HG02642 (cell line): ENCODE data around the gene EML6.

Source experiments
- ATAC-seq: cut with Tn5 transposase; IDR thresholded peaks from one replicate; pipeline ENCODE4 v1.9.1; 2021; ENCODE audit warnings: mild to moderate bottlenecking; ENCODE audit not compliant: unreplicated experiment, poor library complexity

EML6 gene

DNA sequence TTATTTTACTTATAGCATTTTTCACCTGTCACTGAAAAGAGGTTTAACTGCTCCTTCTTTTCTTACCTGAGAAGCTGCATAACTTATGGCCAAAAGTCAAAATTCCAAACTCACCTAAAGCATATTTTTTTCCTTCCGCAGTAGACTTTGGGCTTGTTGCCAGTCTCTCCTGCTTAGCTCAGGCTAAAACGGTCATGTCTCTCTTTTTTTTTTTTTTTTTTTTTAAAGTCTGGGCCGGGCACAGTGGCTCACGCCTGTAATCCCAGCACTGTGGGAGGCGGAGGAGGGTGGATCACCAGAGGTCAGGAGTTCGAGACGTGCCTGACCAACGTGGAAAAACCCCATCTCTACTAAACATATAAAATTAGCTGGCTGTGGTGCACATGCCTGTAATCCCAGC is 213.3 kb downstream of the EML6 start:
- ATAC-seq: no peak

- ATAC-seq: no peak
Observed at GRCh38 chr2:54939446-54940118, 216.1 kb downstream of the EML6 start.

GRCh38 chr2:54940723-54941122 is 217.3 kb downstream of the EML6 start:
- ATAC-seq: no peak

GRCh38 chr2:54941248-54941984 is 218.0 kb downstream of the EML6 start:
- ATAC-seq: no peak

- ATAC-seq: no peak
Observed at GRCh38 chr2:54942373-54942772, 218.9 kb downstream of the EML6 start.

- ATAC-seq: no peak
Observed at GRCh38 chr2:54944724-54945326, 221.4 kb downstream of the EML6 start.

DNA sequence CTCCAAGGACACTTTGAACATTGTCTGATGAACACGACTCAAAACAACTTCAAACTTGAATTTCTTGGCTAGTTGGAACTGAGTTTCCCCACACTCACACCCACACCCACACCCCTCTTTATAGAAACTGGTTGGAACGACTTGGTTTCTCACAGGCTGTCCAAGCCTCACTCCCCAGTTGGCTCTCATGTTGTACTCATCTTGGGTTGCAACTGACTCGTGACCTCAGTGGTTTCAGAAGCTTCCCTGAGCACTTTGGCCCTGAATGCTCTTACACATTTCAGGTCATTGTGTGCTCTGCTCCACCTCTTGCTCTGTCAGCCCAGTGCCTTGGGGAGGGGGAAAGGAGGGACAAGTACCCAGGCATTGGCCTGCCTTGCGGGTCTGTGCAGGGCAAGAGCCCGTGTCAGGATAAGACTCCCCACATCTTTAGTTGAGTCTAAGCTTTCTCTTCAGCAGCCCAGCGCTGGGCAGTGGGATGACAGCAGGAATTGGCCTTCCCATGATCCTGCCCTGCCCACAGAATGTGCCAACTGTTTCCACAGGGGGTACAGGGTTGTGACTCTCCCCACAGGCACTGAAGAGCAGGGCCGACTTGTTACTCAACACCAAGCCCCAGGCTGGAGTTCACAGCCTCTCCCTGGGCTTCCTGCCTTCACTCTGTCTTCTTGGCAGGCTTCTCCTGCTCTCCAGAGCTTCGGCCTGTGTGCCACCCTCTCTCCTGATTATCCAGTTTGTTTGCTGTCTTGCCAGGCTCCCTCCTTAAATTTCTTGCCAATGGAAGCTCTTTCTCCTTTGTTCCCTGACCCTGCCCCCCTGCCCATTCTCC is 222.1 kb downstream of the EML6 start:
- no peak for ATAC-seq

DNA sequence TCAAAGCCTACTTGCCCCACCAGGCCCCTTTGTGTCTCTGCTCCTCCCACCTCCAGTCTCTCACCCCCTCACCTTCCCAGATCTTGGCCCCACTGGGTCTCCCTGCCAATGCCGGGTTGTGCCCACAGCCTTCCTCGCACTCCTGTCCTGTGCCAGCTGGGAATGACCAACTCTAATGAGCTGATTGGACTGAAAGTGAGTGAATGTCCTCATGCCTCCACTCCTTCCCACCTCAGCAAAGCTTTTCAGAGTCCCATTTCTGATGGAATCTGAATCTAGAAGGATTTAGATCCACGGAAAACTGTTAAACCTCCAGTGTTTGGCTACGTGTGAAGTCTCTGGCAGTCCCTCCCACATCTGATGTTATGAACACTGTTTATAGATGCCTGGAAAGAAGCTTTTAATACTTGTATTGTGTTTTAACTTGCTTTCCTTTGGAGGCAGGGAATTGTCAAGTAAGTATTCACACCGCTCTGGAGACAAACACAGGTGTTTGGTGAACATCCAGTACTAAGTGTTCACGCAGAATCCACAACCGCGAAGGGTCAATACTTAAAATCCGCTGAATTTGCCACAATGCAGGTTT is 222.9 kb downstream of the EML6 start:
- ATAC-seq: no peak

GRCh38 chr2:54947136-54947535 is 223.7 kb downstream of the EML6 start:
- no peak for ATAC-seq

DNA sequence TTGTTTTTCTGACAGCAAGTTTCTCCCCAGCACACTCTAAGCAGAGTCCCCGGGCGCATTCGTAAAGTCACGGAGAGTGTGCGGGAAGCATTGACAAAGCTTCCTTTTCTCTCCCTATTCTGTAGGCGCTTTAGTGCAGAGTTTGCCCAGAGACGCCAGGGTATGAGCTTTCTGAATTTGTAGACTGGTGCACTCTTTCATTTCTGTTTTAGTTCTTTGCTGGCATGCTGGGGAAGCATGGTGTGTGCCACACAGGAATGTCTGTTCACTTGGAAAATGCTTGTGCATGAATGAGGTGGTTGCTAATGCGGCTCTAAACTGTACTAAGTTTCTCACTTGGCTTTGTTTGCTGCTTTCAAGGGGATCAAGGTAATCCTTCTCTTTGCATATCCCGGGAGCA is 224.2 kb downstream of the EML6 start:
- ATAC-seq: no peak

- no peak for ATAC-seq
Observed at GRCh38 chr2:54948120-54948519, 224.7 kb downstream of the EML6 start.

- ATAC-seq: no peak
Observed at GRCh38 chr2:54949431-54949830, 226.0 kb downstream of the EML6 start.

GRCh38 chr2:54950811-54951210 is 227.3 kb downstream of the EML6 start:
- ATAC-seq: no peak

GRCh38 chr2:54952425-54952824 is 229.0 kb downstream of the EML6 start:
- ATAC-seq: no peak

GRCh38 chr2:54952978-54953456 is 229.6 kb downstream of the EML6 start:
- ATAC-seq: no peak

DNA sequence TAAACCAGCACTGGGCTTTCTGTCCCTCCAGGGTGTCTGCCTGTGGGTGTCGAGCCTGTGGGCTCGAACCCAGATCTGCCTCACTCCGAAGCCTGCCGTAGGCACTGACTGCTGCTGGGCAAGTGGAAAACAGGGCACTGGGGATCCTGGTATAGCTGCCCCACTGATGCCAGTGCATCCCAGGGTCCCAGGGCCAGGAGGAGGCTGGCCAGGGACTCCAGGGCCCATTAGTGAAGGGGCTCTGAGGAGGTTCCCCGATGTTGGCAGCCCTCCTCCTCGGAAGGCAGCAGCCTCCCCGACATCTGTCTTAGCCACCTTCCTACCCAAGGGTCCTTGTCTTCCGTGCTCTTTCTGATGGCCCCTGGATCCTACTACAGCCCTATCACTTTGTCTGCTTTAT is 230.7 kb downstream of the EML6 start:
- no peak for ATAC-seq

DNA sequence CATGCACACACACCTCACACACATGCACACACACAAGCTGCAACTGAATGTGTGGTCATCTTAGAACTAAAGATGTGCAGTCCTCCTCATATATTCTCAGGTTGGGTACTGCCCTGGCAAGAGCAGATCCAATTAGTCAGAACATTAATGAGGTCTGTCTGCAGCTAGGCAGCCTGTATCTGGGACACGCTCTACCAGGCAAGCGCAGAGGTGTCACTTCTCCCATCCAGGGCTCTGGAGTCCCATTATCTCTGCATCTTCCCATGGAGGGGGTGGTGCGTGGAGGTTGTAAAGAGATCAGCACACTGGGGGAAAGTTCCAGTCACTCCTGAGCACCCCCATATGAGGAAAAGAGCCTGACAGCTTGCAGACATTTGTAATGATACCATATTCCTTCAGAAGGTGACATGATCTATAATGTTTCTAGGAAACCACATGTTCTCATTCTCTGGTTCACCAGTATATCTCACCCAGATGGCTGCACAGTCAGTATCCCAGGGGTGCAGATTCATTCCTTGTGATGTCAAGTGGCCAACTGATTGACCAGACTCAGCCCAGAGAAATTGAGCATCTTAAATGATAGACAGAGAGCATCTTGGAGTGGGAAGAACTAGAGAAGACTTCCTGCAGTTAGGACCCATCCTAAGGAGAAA is 231.4 kb downstream of the EML6 start:
- ATAC-seq: no peak

DNA sequence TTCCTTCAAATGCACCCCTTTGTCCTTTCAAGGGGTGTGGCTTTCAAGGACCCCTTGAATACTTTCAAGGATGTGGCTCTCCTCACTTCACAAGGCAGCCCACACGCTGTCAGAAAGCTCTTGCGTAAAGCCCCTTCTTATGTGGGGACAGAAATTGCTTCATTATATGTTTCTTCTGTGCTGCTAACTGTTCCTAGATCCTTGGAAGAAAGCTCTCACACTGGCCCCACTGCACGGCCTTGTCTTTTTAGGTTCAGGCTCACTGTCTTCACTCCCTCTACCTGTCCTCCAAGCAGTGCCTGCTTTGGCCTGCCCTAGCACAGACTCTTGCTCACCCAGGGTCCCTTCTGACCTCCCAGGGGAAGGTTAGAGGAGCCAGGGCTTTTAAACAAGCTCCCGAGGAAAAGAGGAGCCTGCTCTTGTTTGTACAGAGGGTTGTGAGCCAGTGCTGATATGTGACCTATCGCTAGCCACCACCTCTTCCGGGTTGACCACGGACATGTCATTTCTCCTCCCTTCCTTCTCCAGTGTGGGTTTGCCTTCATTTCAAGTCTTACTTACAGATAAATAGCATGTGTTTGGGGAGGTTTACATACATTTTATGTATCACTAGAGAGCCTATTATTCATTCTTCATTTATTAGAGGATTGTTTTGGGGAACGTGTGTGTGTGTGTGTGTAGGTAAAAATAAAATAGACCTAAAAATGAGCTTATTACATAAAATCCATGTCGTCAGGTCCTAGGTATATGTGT is 232.1 kb downstream of the EML6 start:
- no peak for ATAC-seq

- ATAC-seq: no peak
Observed at GRCh38 chr2:54956111-54956627, 232.7 kb downstream of the EML6 start.
